ENCODE measurements around the gene PITPNC1.

DNA sequence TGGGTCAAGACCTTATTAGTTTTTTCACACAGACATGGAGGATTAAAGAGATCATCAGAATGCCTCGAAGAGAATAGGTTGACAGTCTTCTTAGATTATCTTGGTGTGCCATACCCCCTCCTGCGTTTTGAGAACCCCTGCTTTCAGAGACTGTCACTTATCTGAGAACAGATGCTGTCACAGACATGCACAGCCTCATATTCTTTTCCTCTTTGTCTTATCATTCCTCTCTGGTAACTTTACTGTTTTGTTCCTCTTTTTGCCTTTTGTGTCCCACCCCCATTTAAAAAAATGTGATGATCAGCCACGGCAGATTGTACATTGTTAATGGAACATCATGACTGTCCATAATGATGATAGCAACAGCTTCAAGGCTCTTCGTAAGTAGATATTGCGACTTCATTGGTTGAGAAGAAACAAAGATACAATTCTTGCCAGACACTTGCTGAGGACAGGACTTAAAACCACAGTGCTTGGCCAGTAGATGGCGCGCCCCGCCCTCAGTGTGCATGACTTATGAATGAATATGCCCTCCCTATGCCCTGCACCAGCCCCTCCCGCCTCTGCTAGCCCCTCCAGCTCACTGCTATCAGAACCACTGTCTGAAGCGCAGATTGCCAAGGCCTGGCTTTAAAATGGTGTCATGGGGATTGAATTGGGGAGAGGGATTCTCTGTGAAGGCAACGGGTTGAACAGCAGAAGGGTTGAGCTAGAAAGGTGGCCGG, 2.6 kb upstream of the PITPNC1 start:
- TF ChIP-seq, protein P1, sequence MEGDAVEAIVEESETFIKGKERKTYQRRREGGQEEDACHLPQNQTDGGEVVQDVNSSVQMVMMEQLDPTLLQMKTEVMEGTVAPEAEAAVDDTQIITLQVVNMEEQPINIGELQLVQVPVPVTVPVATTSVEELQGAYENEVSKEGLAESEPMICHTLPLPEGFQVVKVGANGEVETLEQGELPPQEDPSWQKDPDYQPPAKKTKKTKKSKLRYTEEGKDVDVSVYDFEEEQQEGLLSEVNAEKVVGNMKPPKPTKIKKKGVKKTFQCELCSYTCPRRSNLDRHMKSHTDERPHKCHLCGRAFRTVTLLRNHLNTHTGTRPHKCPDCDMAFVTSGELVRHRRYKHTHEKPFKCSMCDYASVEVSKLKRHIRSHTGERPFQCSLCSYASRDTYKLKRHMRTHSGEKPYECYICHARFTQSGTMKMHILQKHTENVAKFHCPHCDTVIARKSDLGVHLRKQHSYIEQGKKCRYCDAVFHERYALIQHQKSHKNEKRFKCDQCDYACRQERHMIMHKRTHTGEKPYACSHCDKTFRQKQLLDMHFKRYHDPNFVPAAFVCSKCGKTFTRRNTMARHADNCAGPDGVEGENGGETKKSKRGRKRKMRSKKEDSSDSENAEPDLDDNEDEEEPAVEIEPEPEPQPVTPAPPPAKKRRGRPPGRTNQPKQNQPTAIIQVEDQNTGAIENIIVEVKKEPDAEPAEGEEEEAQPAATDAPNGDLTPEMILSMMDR (conservative IDR thresholded peaks at IDR 0.05; ENCODE audit: low read depth, low read length), result peak; percentile 95
- no peak for TF ChIP-seq EZH2 (IDR thresholded peaks at IDR 0.05; ENCODE audit: borderline replicate concordance, low read depth, low read length, poor library complexity, severe bottlenecking)

Measured in A673 (cell line).